ENCODE data around the gene MARK4.
"Not testable (repeated sequence)": the region's sequence is repeated elsewhere in the genome, so short reads cannot be mapped to it uniquely, and the experiment has no call there.

Gene MARK4

GRCh38 chr19:45307361-45307760 lies 56.3 kb downstream of the MARK4 start:
- no peak for TF ChIP-seq ZFX (IDR thresholded peaks at IDR 0.05)
- TF ChIP-seq, protein P1, sequence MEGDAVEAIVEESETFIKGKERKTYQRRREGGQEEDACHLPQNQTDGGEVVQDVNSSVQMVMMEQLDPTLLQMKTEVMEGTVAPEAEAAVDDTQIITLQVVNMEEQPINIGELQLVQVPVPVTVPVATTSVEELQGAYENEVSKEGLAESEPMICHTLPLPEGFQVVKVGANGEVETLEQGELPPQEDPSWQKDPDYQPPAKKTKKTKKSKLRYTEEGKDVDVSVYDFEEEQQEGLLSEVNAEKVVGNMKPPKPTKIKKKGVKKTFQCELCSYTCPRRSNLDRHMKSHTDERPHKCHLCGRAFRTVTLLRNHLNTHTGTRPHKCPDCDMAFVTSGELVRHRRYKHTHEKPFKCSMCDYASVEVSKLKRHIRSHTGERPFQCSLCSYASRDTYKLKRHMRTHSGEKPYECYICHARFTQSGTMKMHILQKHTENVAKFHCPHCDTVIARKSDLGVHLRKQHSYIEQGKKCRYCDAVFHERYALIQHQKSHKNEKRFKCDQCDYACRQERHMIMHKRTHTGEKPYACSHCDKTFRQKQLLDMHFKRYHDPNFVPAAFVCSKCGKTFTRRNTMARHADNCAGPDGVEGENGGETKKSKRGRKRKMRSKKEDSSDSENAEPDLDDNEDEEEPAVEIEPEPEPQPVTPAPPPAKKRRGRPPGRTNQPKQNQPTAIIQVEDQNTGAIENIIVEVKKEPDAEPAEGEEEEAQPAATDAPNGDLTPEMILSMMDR (conservative IDR thresholded peaks at IDR 0.05), result no peak
- no peak overlapping the region for H3K27ac ChIP-seq

GRCh38 chr19:45309322-45309721 lies 58.3 kb downstream of the MARK4 start:
- not testable (repeated sequence) for H3K27ac ChIP-seq

DNA sequence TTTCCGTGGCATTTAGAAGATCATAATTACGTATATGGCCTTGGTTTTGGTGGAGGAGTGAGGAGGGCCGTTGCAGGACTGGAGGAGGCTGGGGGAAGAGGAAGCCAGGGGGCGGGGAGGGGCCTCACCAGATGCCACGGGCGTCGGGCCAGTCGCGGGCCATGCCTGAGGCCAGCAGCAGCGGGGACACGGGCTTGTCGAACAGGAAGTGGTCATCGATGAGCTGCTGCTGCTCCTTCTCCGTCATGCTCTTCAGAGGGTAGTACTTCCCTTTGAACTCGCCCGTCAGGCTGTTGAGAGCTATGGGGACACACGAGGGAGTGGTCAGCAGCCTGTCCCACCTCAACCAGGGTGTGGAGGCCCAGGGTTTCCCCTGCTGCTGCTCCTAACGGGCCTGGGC lies 60.5 kb downstream of the MARK4 start:
- no peak overlapping the region for H3K27ac ChIP-seq
- TF ChIP-seq, protein P1 (conservative IDR thresholded peaks at IDR 0.05), result no peak
- no peak for TF ChIP-seq ZFX (IDR thresholded peaks at IDR 0.05)

DNA sequence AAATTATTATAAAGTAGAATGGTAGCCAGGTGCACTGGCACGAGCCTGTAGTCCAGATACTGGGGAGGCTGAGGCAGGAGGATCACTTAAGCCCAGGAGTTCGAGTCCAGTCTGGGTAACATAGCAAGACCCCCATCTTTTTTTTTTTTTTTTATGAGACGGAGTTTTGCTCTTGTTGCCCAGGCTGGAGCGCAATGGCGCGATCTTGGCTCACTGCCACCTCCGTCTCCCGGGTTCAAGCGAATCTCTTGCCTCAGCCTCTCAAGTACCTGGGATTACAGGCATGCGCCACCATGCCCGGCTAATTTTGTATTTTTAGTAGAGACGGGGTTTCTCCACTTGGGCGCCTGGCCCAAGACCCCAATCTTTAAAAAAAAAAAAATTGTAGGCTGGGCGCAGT lies 61.2 kb downstream of the MARK4 start:
- H3K27ac ChIP-seq, result not testable (repeated sequence)

GRCh38 chr19:45314708-45315245 lies 63.7 kb downstream of the MARK4 start:
- no peak for TF ChIP-seq ZFX (IDR thresholded peaks at IDR 0.05)
- TF ChIP-seq, protein P1 (conservative IDR thresholded peaks at IDR 0.05), result no peak
- no peak overlapping the region for H3K27ac ChIP-seq

GRCh38 chr19:45315304-45315703 lies 64.2 kb downstream of the MARK4 start:
- TF ChIP-seq, protein P1 (conservative IDR thresholded peaks at IDR 0.05), result no peak
- no peak for TF ChIP-seq ZFX (IDR thresholded peaks at IDR 0.05)

GRCh38 chr19:45320997-45321775 lies 70.1 kb downstream of the MARK4 start:
- no peak overlapping the region for H3K27ac ChIP-seq
- TF ChIP-seq, protein P1 (conservative IDR thresholded peaks at IDR 0.05), result no peak
- TF ChIP-seq ZFX (IDR thresholded peaks at IDR 0.05), result no peak

More at GRCh38 chr19:45315304-45315703, 64.2 kb downstream of the MARK4 start:
- no peak overlapping the region for H3K27ac ChIP-seq

GRCh38 chr19:45321848-45322247 lies 70.8 kb downstream of the MARK4 start:
- no peak overlapping the region for H3K27ac ChIP-seq
- TF ChIP-seq, protein P1 (conservative IDR thresholded peaks at IDR 0.05), result no peak
- TF ChIP-seq ZFX (IDR thresholded peaks at IDR 0.05), result no peak

Data from C4-2B (cell line).